HG02610 (cell line): Measurements from ENCODE around the gene HOXD8.

ENCODE experiments used
- ATAC-seq: cut with Tn5 transposase; IDR thresholded peaks from one replicate; pipeline ENCODE4 v1.9.1; 2021; ENCODE audit warnings: mild to moderate bottlenecking, moderate library complexity; ENCODE audit not compliant: unreplicated experiment

The HOXD8 gene

GRCh38 chr2:176145085-176145969, 15.8 kb downstream of the HOXD8 start:
- no peak for ATAC-seq

- ATAC-seq, result no peak
These were observed 16.6 kb downstream of the HOXD8 start for GRCh38 chr2:176146101-176146500.

- no peak for ATAC-seq
These were observed 17.1 kb downstream of the HOXD8 start for GRCh38 chr2:176146645-176147044.

GRCh38 chr2:176147210-176147799, 17.8 kb downstream of the HOXD8 start:
- ATAC-seq, result no peak

- ATAC-seq, result no peak
These were observed 18.4 kb downstream of the HOXD8 start for GRCh38 chr2:176147800-176148496.

- no peak for ATAC-seq
These were observed 19.4 kb downstream of the HOXD8 start for GRCh38 chr2:176148751-176149421.

- no peak for ATAC-seq
These were observed 20.0 kb downstream of the HOXD8 start for GRCh38 chr2:176149481-176149938.

- no peak for ATAC-seq
These were observed 20.6 kb downstream of the HOXD8 start for GRCh38 chr2:176149939-176150583.

- ATAC-seq, result no peak
These were observed 21.3 kb downstream of the HOXD8 start for GRCh38 chr2:176150584-176151441.

- ATAC-seq, result no peak
These were observed 22.2 kb downstream of the HOXD8 start, which contains the start of gene HOXD4 for GRCh38 chr2:176151442-176152287. HOXD4 (plus strand) TSS chr2:176151550; CDS start chr2:176151634, 84 bp downstream.

GRCh38 chr2:176152350-176153181, 23.1 kb downstream of the HOXD8 start:
- ATAC-seq, result no peak

GRCh38 chr2:176154576-176155252, 25.2 kb downstream of the HOXD8 start:
- ATAC-seq, result no peak

- no peak for ATAC-seq
These were observed 26.0 kb downstream of the HOXD8 start for GRCh38 chr2:176155356-176156044.

GRCh38 chr2:176156301-176156806, 26.8 kb downstream of the HOXD8 start:
- no peak for ATAC-seq

GRCh38 chr2:176156807-176157498, 27.4 kb downstream of the HOXD8 start, which contains the start of gene HOXD3:
HOXD3 (plus strand) TSS chr2:176157307; CDS start chr2:176169115, 11,808 bp downstream.
- ATAC-seq, result no peak
